T-helper 1 cell treated with Interleukin-12 subunit alpha and Interleukin-12 subunit beta and Interleukin-4 antibody, amounts not matched to agents 30 μg/mL and 1 μg/mL, for 36 hours (primary cell): ENCODE data around the gene MAP3K14.
"Not testable (repeated sequence)": the region's sequence is repeated elsewhere in the genome, so short reads cannot be mapped to it uniquely, and the experiment has no call there.

Experiments used
- H3K27ac Mint-ChIP-seq: one replicate; pipeline ENCODE4 v1.8.0; 2021; ENCODE audit warnings: mild to moderate bottlenecking, mixed read lengths
- H3K27me3 Mint-ChIP-seq: one replicate; pipeline ENCODE4 v1.8.0; 2021; ENCODE audit warnings: low read depth, mixed read lengths
- H3K36me3 Mint-ChIP-seq: one replicate; pipeline ENCODE4 v1.8.0; 2021; ENCODE audit warnings: low read depth, mixed read lengths
- H3K4me1 Mint-ChIP-seq: one replicate; pipeline ENCODE4 v1.8.0; 2021; ENCODE audit warnings: low read depth, mixed read lengths
- H3K4me3 Mint-ChIP-seq: one replicate; pipeline ENCODE4 v1.8.0; 2021; ENCODE audit warnings: mild to moderate bottlenecking, moderate library complexity, mixed read lengths
- H3K9me3 Mint-ChIP-seq: one replicate; pipeline ENCODE4 v1.8.0; 2021; ENCODE audit warnings: mixed read lengths

MAP3K14 gene

DNA sequence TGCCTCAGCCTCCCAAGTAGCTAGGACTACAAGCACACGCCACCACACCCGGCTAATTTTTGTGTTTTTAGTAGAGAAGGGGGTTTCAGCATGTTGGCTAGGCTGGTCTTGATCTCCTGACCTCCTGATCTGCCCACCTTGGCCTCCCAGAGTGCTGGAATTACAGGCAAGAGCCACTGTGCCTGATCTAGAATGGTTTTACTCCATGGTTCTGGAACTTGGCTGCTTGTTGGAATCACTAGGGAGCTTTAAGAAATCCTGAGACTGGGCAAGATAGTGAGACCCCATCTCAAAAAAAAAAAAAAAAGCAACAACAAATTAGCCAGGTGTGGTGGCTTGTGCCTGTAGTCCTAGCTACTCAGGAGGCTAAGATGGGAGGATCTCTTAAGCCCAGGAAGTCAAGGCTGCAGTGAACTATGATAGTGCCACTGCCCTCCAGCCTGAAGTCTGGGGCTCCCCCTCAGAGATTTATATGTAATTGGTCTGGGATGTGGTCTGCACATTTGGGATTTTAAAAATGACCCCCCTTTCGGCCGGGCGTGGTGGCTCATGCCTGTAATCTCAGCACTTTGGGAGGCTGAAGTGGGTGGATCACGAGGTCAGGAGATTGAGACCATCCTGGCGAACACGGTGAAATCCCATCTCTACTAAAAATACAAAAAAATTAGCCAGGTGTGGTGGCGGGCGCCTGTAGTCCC is 27.3 kb upstream of the MAP3K14 start:
- peaks cover 14% of the 10 kb centered on the region for H3K27me3 Mint-ChIP-seq
- not testable (repeated sequence) for H3K9me3 Mint-ChIP-seq, H3K36me3 Mint-ChIP-seq, H3K4me1 Mint-ChIP-seq, H3K4me3 Mint-ChIP-seq, H3K27ac Mint-ChIP-seq

DNA sequence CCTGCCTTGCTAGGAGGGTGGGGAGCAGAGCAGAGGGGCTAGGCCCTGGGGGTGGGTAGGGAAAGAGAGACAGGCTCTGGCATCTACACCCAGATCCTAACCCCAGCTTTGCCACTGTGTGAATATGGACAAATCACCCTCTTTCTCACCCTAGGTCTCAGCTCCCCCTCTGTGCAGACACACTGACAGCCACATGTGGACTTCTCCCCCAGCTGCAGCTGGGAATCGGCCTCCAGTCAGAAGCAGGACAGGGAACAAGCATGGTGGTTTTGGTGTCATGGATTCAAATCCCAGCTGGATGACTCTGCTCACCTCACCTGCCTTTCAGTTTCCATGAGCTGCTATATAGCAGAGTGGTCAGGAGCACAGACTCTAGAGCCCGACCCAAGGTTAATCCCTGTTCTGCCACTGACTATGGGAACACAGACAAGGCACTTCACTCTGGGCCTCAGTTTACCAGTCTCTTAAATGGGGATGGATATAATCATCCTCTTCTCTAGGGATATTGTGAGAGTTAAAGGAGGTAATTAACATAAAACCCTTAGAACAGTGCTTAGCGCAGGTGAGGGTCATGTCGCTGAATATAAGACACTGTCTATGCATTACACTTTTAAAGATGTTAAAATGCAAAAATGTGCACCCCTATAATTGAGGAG is 26.2 kb upstream of the MAP3K14 start:
- Mint-ChIP-seq H3K27ac (no peak overlapping the region), H3K27me3 (peaks cover 7% of the 10 kb centered on the region), H3K36me3 (no peaks in the 10 kb centered on the region), H3K9me3 (no peaks in the 10 kb centered on the region), H3K4me1 (peaks cover 2% of the 10 kb centered on the region), H3K4me3 (no peak overlapping the region)

DNA sequence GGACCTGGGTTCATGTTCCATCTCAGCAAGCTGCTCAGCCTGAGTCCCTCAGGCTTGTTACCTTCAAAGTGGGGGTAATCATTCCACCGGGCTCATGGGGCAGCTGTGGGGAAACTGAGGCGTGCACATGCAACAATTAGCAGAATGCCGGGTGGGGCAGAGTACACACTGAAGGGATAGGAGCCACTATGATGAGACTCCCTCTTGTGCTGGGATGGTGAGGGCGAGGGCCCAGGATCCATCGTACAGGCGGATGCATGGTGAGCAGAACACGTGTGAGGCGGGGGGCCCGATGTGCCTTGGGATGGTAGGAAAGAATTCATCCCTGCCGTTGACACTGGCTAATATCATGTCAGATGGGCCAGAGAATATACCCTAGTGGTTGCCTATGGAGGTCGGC is 25.5 kb upstream of the MAP3K14 start:
- Mint-ChIP-seq H3K27me3 (peaks cover 7% of the 10 kb centered on the region), H3K4me1 (peaks cover 2% of the 10 kb centered on the region), H3K9me3 (no peaks in the 10 kb centered on the region), H3K36me3 (no peaks in the 10 kb centered on the region), H3K4me3 (no peak overlapping the region), H3K27ac (no peak overlapping the region)

DNA sequence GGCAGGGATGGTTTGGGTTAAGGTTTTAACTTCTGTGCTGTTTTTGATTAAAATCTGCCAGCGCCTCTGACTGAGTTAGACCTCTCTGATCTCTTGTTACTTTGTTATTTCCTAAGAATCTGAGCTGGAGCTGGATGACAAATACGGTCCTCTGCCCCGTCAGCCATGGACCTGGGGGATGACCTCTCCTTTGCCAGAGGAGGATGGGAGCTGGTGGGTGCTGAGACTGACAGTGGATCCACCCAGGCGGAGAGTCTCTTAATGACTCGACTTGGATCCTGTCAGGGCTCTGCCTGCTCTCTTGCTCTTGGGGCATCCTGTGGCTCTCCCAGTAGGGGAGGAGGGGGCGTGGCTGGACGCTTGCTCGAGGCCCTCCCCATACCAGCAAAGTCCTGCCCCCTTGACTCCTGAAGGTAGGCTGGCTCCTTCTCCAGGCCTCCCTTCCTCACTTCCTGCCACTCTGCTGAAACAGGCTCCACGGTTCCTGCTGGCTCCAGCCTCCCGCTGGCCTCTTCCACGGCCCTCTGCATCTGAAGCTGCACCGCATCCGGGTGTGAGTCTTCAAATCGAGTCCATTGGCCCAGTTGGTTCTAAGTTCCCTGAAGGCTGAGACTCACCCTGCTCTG is 24.8 kb upstream of the MAP3K14 start:
- peak overlapping the region; percentile 24 for H3K27ac Mint-ChIP-seq
- H3K4me1 Mint-ChIP-seq, result peaks cover 2% of the 10 kb centered on the region

DNA sequence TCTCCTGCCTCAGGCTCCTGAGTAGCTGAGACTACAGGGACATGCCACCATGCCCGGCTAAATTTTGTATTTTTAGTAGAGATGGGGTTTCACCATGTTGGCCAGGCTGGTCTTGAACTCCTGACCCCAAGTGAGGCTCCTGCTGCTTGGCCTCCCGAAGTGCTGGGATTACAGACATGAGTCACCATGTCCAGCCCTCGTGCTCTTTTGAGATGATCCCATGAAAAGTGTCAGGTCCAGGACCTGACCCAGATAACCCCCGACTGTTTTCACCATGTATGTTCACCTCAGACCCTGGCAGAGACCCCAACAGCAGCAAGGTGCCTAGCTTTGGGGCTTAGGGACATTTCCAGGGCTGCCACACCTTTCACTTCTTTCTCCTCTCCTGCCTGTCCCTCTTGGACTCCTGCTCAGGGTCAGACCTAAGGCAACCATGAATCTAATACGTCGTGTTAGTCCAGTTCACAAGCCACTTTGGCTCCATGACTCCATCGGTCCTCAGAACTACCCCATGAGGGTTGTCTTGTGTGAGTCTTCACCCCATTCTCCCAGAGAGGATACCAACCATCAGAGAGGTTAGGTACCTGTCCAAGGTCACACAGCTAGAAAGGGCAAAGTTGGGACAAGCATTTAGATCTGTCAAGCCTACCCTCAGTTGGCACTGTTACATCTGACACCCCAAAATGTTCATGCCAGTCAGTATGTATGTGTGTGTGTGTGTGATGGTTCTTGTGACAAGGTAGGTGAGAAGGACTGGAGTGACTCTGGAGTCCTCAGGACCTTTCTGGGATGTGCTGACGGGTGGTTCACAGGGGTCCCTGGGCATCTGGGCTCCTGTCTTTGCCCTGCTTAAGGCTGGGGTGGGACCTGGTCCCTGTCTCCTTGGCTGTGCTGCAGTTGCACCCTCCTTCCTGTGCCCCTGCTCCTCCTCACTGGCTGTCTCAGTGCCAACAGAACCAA is 23.1 kb upstream of the MAP3K14 start:
- H3K4me1 Mint-ChIP-seq, result peaks cover 3% of the 10 kb centered on the region
- no peak overlapping the region for H3K4me3 Mint-ChIP-seq
- no peaks in the 10 kb centered on the region for H3K36me3 Mint-ChIP-seq
- H3K27me3 Mint-ChIP-seq, result peaks cover 7% of the 10 kb centered on the region
- H3K9me3 Mint-ChIP-seq, result no peaks in the 10 kb centered on the region
- H3K27ac Mint-ChIP-seq, result no peak overlapping the region

More for the DNA sequence above, 24.8 kb upstream of the MAP3K14 start:
- peaks cover 7% of the 10 kb centered on the region for H3K27me3 Mint-ChIP-seq
- H3K4me3 Mint-ChIP-seq, result no peak overlapping the region
- no peaks in the 10 kb centered on the region for H3K9me3 Mint-ChIP-seq
- H3K36me3 Mint-ChIP-seq, result no peaks in the 10 kb centered on the region

DNA sequence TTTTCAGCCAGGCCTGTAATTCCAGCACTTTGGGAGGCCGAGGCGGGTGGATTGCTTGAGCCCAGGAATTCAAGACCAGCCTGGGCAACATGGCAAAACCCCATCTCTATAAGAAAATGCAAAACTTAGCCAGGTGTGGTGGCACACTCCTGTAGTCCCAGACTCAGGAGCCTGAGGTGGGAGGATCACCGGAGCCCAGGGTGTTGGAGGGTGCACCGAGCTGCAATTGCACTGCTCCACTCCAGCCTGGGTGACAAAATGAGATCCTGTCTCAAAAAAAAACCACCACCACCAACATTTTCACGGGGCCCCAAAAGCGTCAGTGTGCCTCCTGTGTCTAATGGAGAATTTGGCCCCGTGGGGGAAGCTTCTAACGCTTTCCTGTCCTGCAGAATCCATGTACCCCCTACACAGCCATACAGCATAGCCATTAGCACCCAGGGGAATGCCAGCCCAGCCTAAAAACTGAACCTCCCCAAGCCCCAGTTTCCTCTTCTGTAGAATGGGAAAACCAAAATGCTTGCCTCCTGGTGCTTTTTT is 22.2 kb upstream of the MAP3K14 start:
- no peaks in the 10 kb centered on the region for H3K36me3 Mint-ChIP-seq
- H3K9me3 Mint-ChIP-seq, result no peaks in the 10 kb centered on the region
- H3K27me3 Mint-ChIP-seq, result peaks cover 7% of the 10 kb centered on the region
- H3K27ac Mint-ChIP-seq, result no peak overlapping the region
- H3K4me3 Mint-ChIP-seq, result no peak overlapping the region
- H3K4me1 Mint-ChIP-seq, result peaks cover 7% of the 10 kb centered on the region

DNA sequence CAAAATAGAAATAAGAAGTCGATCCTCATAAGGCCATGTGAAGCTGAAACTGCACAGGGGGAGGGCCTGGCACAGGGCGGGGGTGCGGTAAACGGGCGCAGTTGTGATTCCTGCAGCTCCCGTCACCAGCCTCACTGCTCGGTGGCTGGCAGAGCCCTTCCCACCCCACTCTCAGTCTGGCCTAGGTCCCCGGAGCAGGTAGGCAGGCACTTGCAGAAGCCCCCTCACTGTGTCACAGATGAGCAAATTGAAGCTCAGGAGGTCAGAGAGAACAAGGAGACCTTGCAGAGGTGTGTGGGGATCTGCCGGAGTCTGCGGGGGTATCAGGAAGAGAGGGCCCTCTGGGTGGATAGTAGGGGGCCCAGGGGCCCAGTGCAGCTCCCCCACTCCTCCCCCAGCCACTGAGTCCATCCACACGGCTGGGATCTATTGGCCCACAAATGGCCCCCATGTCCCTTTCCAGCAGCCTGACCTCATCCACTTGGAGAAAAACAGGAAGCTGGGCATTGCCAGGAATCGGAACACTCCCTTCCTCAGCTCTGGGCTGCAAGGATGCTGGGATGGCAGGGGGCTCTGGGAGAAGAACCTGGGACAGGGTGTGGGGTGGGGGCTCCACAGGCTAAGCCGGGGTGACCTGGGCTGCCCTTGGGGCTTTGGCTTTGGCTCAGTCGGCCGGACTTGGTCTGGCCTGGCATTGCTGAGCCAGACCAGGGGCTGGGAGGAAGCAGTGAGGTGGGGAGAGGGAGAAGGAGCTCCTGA is 21.4 kb upstream of the MAP3K14 start:
- no peaks in the 10 kb centered on the region for H3K9me3 Mint-ChIP-seq
- H3K27me3 Mint-ChIP-seq, result peaks cover 7% of the 10 kb centered on the region
- H3K36me3 Mint-ChIP-seq, result no peaks in the 10 kb centered on the region
- H3K27ac Mint-ChIP-seq, result no peak overlapping the region
- H3K4me1 Mint-ChIP-seq, result peaks cover 14% of the 10 kb centered on the region
- no peak overlapping the region for H3K4me3 Mint-ChIP-seq

DNA sequence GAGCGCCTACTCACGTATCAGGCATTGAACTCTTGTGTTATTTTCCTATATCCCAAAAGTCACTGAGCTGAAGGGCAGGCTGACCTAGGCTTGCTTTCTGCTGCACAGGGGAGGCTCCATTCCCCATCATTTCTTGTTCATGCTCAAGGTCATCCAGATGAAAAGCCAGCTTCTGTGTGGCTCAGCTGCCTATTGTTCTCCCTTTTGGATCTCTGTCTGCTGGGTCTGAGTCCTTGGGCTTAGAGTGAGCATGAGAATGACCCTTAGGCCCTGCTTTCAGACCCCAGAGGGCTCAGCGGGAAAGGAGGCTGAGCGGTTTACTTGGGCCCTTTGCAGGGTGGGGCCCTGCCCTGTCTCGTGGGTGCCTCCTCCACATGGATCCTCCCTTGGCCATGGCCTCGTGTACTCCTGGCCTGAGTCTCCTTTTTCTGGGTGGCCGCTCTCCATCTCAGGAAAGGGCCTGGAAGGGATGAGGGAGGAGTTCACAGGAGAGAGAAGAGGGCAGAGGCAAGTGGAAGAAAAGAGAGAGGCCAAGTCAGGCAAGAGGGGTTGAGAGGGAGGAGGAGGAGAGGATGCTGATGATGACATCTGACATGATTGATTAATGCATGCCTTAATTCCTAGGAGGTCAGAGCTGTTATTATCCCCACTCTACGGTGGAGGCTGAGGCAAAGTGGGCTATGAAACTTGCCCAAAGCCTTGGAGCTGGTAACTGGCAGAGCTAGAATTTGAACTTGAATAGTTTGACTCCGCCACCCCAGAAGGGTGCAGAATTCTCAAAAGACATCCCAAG is 19.8 kb upstream of the MAP3K14 start:
- Mint-ChIP-seq H3K9me3 (no peaks in the 10 kb centered on the region), H3K27ac (no peak overlapping the region), H3K4me1 (peaks cover 23% of the 10 kb centered on the region), H3K36me3 (no peaks in the 10 kb centered on the region), H3K27me3 (peaks cover 2% of the 10 kb centered on the region), H3K4me3 (no peak overlapping the region)

DNA sequence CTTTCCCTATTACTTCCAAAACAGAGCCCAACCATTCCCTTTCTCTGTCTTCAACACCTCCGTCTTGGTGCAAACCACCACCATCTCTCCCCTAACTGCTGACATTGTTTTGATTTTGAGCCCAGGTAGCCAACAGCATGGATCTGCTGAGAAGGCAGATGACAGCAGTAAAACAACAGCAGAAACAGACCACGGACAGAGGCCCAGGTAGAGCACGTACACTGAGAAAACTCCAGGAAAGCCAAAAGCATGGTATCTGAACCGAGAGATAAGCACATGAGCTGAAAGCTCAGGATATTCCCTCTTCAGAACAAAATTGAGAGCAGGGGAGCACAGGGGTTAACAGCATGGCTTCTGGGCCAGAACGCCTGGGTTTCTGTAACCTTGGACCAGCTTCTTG is 18.9 kb upstream of the MAP3K14 start:
- H3K27ac Mint-ChIP-seq, result no peak overlapping the region
- H3K36me3 Mint-ChIP-seq, result no peaks in the 10 kb centered on the region
- no peaks in the 10 kb centered on the region for H3K27me3 Mint-ChIP-seq
- peaks cover 21% of the 10 kb centered on the region for H3K4me1 Mint-ChIP-seq
- H3K9me3 Mint-ChIP-seq, result no peaks in the 10 kb centered on the region
- no peak overlapping the region for H3K4me3 Mint-ChIP-seq

DNA sequence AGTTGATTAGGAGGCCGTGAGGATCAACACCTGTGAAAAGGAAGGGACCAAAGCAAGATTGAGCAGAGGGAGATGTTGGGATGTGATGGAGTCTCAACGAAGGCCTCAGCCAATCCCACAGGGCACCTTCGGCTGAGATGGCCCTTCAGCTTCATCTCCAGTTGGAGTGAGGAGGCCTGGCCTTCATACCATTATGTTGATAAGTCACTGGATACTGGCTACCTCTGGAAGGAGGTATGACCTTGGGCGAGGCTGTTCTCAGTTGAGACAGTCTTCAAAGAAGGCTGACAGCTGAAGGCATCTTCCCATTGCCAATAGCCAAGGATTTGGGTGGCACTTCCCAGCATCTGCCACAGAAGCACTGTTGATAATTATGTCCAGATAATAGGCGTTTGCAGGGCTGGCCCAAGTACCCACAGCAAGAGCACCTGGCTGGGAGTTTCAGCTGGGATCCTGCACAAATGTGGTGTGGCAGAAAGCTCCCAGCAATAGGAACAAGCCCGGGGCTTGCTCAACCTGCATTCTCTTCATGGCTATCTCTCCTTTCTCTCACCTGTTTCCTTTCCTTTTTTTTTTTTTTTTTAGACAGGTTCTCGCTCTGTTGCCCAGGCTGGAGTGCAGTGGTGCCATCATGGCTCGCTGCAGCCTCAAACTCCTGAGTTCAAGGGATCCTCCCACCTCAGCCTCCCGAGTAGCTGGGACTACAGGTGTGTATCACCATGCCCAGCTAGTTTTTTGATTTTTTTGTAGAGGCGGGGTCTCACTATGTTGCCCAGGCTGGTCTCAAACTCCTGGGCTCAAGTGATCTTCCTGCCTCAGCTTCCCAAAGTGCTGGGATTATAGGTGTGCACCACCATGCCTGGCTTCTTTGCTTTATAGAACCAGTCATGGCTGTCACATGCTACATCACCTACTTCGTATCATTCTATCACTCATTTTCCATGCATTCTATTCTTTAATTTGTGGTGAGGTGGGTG is 18.2 kb upstream of the MAP3K14 start:
- H3K27ac Mint-ChIP-seq, result no peak overlapping the region
- H3K9me3 Mint-ChIP-seq, result no peaks in the 10 kb centered on the region
- H3K36me3 Mint-ChIP-seq, result no peaks in the 10 kb centered on the region
- no peaks in the 10 kb centered on the region for H3K27me3 Mint-ChIP-seq
- H3K4me1 Mint-ChIP-seq, result peaks cover 21% of the 10 kb centered on the region
- no peak overlapping the region for H3K4me3 Mint-ChIP-seq

DNA sequence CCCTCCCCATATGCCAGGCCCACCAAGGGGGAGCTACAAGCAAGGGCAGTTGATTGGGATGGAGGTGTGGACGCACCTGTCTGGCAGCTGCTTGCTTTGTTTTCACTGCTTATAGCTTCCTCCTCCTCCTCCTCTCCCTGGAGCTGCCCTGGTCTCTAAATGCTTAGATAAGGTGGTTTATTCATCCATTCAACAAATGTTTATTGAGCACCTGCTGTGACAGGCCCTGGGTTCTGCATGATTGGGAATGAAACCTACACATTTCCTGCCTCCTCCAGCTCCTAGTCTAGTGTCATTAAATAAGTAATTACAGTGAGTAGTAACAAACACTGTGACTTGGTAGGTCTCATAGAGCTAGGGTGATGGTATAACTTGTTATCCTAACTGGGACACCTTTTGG is 17.4 kb upstream of the MAP3K14 start:
- no peaks in the 10 kb centered on the region for H3K36me3 Mint-ChIP-seq
- H3K27me3 Mint-ChIP-seq, result no peaks in the 10 kb centered on the region
- peaks cover 21% of the 10 kb centered on the region for H3K4me1 Mint-ChIP-seq
- no peak overlapping the region for H3K27ac Mint-ChIP-seq
- no peaks in the 10 kb centered on the region for H3K9me3 Mint-ChIP-seq
- H3K4me3 Mint-ChIP-seq, result no peak overlapping the region

DNA sequence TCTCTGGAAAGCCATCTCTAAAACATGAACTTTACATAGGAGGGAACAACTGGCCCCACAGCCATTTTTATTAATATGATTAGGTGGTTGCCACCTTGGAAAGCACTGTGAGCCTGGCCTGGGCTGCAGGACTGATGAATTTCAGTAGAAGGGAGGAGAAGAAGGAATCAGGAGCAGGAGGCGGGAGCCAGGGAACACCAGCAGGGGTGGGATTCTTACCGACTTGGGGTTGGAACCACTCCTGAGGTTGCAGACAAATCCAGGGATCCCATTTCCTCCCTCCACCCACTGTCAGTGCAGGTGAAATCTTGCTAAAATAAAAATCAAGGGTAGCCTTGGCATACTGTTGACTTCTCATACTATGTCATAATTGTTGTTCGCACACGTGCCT is 16.9 kb upstream of the MAP3K14 start:
- no peaks in the 10 kb centered on the region for H3K36me3 Mint-ChIP-seq
- no peak overlapping the region for H3K4me3 Mint-ChIP-seq
- H3K27ac Mint-ChIP-seq, result peak overlapping the region; percentile 3
- peaks cover 21% of the 10 kb centered on the region for H3K4me1 Mint-ChIP-seq
- no peaks in the 10 kb centered on the region for H3K9me3 Mint-ChIP-seq
- no peaks in the 10 kb centered on the region for H3K27me3 Mint-ChIP-seq
